GM23338 (cell line): ENCODE measurements around the gene SUPT3H.

Experiments
- CREB1 ChIP-seq: fragments of 250-450 bp; sonication (Bioruptor Pico); IDR thresholded peaks from 2 replicates; pipeline ENCODE4 v1.5.0; 2020; ENCODE audit warnings: low read depth, mild to moderate bottlenecking, moderate library complexity
- EZH2 ChIP-seq: fragments of 200-600 bp; sonication (generic); IDR thresholded peaks from one replicate; pipeline ENCODE4 v1.8.0; 2017; ENCODE audit warnings: antibody characterized with exemption, mild to moderate bottlenecking, low read depth; ENCODE audit not compliant: unreplicated experiment
- EZH2phosphoT487 ChIP-seq: fragments of 200-600 bp; sonication (generic); IDR thresholded peaks from one replicate; pipeline ENCODE4 v1.8.1; 2018; ENCODE audit warnings: antibody characterized with exemption; ENCODE audit not compliant: unreplicated experiment
- POLR2AphosphoS5 ChIP-seq: IDR thresholded peaks from 2 replicates; pipeline ENCODE4 v1.6.1; 2016; ENCODE audit warnings: antibody characterized with exemption, low read depth
- STAT1 ChIP-seq: IDR thresholded peaks from one replicate; pipeline ENCODE4 v1.6.1; 2016; ENCODE audit warnings: antibody characterized with exemption; ENCODE audit not compliant: unreplicated experiment
- ZNF114 ChIP-seq: fragments of 250-450 bp; sonication (Bioruptor Pico); IDR thresholded peaks from 2 replicates; pipeline ENCODE4 v1.5.0; 2020; ENCODE audit warnings: mild to moderate bottlenecking, moderate library complexity
- ZNF462 ChIP-seq: fragments of 250-450 bp; sonication (Bioruptor Pico); IDR thresholded peaks from 2 replicates; pipeline ENCODE4 v1.5.0; 2020; ENCODE audit warnings: mild to moderate bottlenecking, moderate library complexity
- TF ChIP-seq, protein P1 (sequence below), 2 experiments: fragments of 200-600 bp in 1 of 2; sonication (generic) in 1 of 2; conservative IDR thresholded peaks; 2 replicates each; pipeline versions ENCODE4 v1.5.1 to v1.6.1; 2016 to 2017; ENCODE audit warnings: antibody characterized with exemption in 2 of 2, low read depth in 2 of 2, mild to moderate bottlenecking in 2 of 2, moderate library complexity in 1 of 2
- TF ChIP-seq, protein P2 (sequence below): IDR thresholded peaks from one replicate; pipeline ENCODE4 v1.6.1; 2018; ENCODE audit warnings: antibody characterized with exemption; ENCODE audit not compliant: unreplicated experiment

GRCh38 chr6:44784195-44784594, 593.5 kb downstream of the SUPT3H start:
- TF ChIP-seq, protein P1, sequence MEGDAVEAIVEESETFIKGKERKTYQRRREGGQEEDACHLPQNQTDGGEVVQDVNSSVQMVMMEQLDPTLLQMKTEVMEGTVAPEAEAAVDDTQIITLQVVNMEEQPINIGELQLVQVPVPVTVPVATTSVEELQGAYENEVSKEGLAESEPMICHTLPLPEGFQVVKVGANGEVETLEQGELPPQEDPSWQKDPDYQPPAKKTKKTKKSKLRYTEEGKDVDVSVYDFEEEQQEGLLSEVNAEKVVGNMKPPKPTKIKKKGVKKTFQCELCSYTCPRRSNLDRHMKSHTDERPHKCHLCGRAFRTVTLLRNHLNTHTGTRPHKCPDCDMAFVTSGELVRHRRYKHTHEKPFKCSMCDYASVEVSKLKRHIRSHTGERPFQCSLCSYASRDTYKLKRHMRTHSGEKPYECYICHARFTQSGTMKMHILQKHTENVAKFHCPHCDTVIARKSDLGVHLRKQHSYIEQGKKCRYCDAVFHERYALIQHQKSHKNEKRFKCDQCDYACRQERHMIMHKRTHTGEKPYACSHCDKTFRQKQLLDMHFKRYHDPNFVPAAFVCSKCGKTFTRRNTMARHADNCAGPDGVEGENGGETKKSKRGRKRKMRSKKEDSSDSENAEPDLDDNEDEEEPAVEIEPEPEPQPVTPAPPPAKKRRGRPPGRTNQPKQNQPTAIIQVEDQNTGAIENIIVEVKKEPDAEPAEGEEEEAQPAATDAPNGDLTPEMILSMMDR (conservative IDR thresholded peaks at IDR 0.05; ENCODE audit: low read depth in 2 of 2), result no peak
- no peak for TF ChIP-seq POLR2AphosphoS5
- TF ChIP-seq, protein P2, sequence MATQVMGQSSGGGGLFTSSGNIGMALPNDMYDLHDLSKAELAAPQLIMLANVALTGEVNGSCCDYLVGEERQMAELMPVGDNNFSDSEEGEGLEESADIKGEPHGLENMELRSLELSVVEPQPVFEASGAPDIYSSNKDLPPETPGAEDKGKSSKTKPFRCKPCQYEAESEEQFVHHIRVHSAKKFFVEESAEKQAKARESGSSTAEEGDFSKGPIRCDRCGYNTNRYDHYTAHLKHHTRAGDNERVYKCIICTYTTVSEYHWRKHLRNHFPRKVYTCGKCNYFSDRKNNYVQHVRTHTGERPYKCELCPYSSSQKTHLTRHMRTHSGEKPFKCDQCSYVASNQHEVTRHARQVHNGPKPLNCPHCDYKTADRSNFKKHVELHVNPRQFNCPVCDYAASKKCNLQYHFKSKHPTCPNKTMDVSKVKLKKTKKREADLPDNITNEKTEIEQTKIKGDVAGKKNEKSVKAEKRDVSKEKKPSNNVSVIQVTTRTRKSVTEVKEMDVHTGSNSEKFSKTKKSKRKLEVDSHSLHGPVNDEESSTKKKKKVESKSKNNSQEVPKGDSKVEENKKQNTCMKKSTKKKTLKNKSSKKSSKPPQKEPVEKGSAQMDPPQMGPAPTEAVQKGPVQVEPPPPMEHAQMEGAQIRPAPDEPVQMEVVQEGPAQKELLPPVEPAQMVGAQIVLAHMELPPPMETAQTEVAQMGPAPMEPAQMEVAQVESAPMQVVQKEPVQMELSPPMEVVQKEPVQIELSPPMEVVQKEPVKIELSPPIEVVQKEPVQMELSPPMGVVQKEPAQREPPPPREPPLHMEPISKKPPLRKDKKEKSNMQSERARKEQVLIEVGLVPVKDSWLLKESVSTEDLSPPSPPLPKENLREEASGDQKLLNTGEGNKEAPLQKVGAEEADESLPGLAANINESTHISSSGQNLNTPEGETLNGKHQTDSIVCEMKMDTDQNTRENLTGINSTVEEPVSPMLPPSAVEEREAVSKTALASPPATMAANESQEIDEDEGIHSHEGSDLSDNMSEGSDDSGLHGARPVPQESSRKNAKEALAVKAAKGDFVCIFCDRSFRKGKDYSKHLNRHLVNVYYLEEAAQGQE, result no peak
- no peak for TF ChIP-seq EZH2
- TF ChIP-seq EZH2phosphoT487, result no peak
- TF ChIP-seq ZNF462, result no peak
- TF ChIP-seq CREB1 (CRISPR knock-in tag), result no peak
- TF ChIP-seq ZNF114, result no peak
- TF ChIP-seq STAT1, result no peak
